Astrocyte (in vitro differentiated cells and primary cell): ENCODE data around the gene DUSP23. TPM values are rescaled to one million over a fixed set of nuclear protein-coding genes. Genes with fewer than 3 reads are reported as not detected.

Experiments
- DNase-seq: peaks from one replicate; pipeline ENCODE4 v3.0.0-alpha.2; 2010; ENCODE audit warnings: low read depth
- FAIRE-seq: peaks from 2 replicates; lab custom pipeline; 2011; peaks lifted over from hg19 to GRCh38; lab: Jason Lieb, UNC
- H2AFZ ChIP-seq: 2 replicates; pipeline ENCODE4 v1.6.0; 2012; ENCODE audit warnings: low read depth, low read length, inconsistent platforms
- H3K27ac ChIP-seq: 2 replicates; pipeline ENCODE4 v1.5.1; 2011; ENCODE audit warnings: low read depth, low read length, inconsistent platforms
- H3K27me3 ChIP-seq: 2 replicates; pipeline ENCODE4 v1.6.0; 2011; ENCODE audit warnings: low read length, inconsistent platforms; ENCODE audit not compliant: insufficient read depth
- H3K36me3 ChIP-seq: 2 replicates; pipeline ENCODE4 v1.5.1; 2011; ENCODE audit warnings: low read length, inconsistent platforms; ENCODE audit not compliant: insufficient read depth
- H3K4me1 ChIP-seq: 2 replicates; pipeline ENCODE4 v1.5.1; 2011; ENCODE audit warnings: low read length, inconsistent platforms; ENCODE audit not compliant: insufficient read depth
- H3K4me2 ChIP-seq: 2 replicates; pipeline ENCODE4 v1.6.0; 2012; ENCODE audit warnings: low read length, inconsistent platforms
- H3K4me3 ChIP-seq: 2 replicates; pipeline ENCODE4 v1.5.1; 2011; ENCODE audit warnings: low read depth, mild to moderate bottlenecking, low read length, inconsistent platforms; ENCODE audit not compliant: insufficient read depth
- H3K79me2 ChIP-seq: 2 replicates; pipeline ENCODE4 v1.6.0; 2012; ENCODE audit warnings: mild to moderate bottlenecking, low read length, inconsistent platforms; ENCODE audit not compliant: insufficient read depth
- H3K9ac ChIP-seq: 2 replicates; pipeline ENCODE4 v1.6.0; 2012; ENCODE audit warnings: mild to moderate bottlenecking, low read length, inconsistent platforms
- H3K9me3 ChIP-seq: 2 replicates; pipeline ENCODE4 v1.5.1; 2012; ENCODE audit warnings: low read depth, mild to moderate bottlenecking, low read length, inconsistent platforms; ENCODE audit not compliant: insufficient read depth
- H4K20me1 ChIP-seq: 2 replicates; pipeline ENCODE4 v1.6.0; 2012; ENCODE audit warnings: low read length, inconsistent platforms; ENCODE audit not compliant: insufficient read depth
- H3K27ac Mint-ChIP-seq: one replicate; pipeline ENCODE4 v1.8.0; 2021; ENCODE audit warnings: mild to moderate bottlenecking, mixed read lengths; ENCODE audit not compliant: unreplicated experiment
- H3K27me3 Mint-ChIP-seq: one replicate; pipeline ENCODE4 v1.8.0; 2021; ENCODE audit warnings: low read depth, mixed read lengths; ENCODE audit not compliant: unreplicated experiment
- H3K36me3 Mint-ChIP-seq: one replicate; pipeline ENCODE4 v1.8.0; 2021; ENCODE audit warnings: low read depth, mixed read lengths; ENCODE audit not compliant: unreplicated experiment
- H3K4me1 Mint-ChIP-seq: one replicate; pipeline ENCODE4 v1.8.0; 2021; ENCODE audit warnings: low read depth, mixed read lengths; ENCODE audit not compliant: unreplicated experiment
- H3K4me3 Mint-ChIP-seq: one replicate; pipeline ENCODE4 v1.8.0; 2021; ENCODE audit warnings: mild to moderate bottlenecking, moderate library complexity, mixed read lengths; ENCODE audit not compliant: unreplicated experiment
- H3K9me3 Mint-ChIP-seq: one replicate; pipeline ENCODE4 v1.8.0; 2021; ENCODE audit warnings: mild to moderate bottlenecking, mixed read lengths; ENCODE audit not compliant: unreplicated experiment
- EZH2 ChIP-seq: IDR thresholded peaks from 2 replicates; pipeline ENCODE4 v1.6.1; 2012; ENCODE audit warnings: mild to moderate bottlenecking, low read length, inconsistent platforms; ENCODE audit not compliant: insufficient read depth
- total RNA-seq: library from RNA; stranded (reverse); gene quantifications from 2 replicates; pipeline ENCODE4 v1.2.1, GENCODE V29; 2021
- TF ChIP-seq, protein P1 (sequence below): IDR thresholded peaks from 2 replicates; pipeline ENCODE4 v1.5.1; 2011; ENCODE audit warnings: low read depth, mild to moderate bottlenecking, inconsistent platforms, low read length, moderate library complexity; ENCODE audit not compliant: insufficient read depth

The DUSP23 gene
- total RNA-seq, 1 donor from 2014 or later: 30.1 TPM

DNA sequence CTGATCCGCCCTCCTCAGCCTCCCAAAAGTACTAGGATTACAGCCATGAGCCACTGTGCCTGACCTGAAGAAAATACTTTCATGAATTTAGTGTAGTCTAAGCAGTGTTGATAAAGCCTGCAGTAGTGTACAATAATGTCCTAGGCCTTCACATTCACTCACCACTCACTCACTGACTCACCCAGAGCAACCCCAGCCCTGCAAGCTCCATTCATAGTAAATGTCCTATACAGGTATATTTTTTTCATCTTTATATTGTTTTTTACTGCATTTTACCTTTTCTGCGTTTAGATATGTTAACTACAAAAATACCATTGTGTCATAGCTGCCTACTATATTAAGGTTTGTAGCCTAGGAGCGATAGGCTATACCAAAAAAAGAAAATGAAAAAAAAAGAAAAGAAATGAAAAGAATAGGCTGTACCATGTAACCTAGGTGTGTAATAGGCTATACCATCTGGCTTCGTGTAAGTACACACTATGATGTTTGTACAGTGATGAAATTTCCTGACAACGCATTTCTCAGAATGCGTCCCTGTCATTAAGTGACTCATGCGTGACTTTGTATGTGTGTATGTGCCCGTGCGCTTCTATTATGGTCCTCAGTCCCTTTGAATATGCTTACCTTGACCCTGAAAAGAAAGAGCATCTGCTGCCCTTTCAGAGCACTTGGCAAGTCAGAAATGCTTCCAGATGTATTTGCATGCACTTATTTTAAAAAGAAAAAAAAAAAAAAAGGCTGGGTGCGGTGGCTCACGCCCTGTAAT lies 36.7 kb downstream of the DUSP23 start:
- H3K4me2 ChIP-seq: no peak overlapping the region
- H3K36me3 ChIP-seq: no peaks in the 10 kb centered on the region
- H3K27me3 Mint-ChIP-seq: peaks cover 32% of the 10 kb centered on the region
- no peak for DNase-seq
- no peaks in the 10 kb centered on the region for H3K4me1 Mint-ChIP-seq
- H3K79me2 ChIP-seq: no peaks in the 10 kb centered on the region
- no peak overlapping the region for H2AFZ ChIP-seq
- H3K4me1 ChIP-seq: no peaks in the 10 kb centered on the region
- no peaks in the 10 kb centered on the region for H3K9me3 ChIP-seq
- no peak overlapping the region for H3K27ac Mint-ChIP-seq
- H3K27me3 ChIP-seq: peaks cover 4% of the 10 kb centered on the region
- H3K4me3 ChIP-seq: no peak overlapping the region
- no peak for FAIRE-seq
- H3K27ac ChIP-seq: no peak overlapping the region
- no peaks in the 10 kb centered on the region for H3K36me3 Mint-ChIP-seq
- H4K20me1 ChIP-seq: no peaks in the 10 kb centered on the region
- no peaks in the 10 kb centered on the region for H3K9me3 Mint-ChIP-seq
- no peak overlapping the region for H3K4me3 Mint-ChIP-seq
- no peak overlapping the region for H3K9ac ChIP-seq
- no peak for TF ChIP-seq EZH2
- TF ChIP-seq, protein P1, sequence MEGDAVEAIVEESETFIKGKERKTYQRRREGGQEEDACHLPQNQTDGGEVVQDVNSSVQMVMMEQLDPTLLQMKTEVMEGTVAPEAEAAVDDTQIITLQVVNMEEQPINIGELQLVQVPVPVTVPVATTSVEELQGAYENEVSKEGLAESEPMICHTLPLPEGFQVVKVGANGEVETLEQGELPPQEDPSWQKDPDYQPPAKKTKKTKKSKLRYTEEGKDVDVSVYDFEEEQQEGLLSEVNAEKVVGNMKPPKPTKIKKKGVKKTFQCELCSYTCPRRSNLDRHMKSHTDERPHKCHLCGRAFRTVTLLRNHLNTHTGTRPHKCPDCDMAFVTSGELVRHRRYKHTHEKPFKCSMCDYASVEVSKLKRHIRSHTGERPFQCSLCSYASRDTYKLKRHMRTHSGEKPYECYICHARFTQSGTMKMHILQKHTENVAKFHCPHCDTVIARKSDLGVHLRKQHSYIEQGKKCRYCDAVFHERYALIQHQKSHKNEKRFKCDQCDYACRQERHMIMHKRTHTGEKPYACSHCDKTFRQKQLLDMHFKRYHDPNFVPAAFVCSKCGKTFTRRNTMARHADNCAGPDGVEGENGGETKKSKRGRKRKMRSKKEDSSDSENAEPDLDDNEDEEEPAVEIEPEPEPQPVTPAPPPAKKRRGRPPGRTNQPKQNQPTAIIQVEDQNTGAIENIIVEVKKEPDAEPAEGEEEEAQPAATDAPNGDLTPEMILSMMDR: no peak

GRCh38 chr1:159821171-159821867 lies 40.6 kb downstream of the DUSP23 start:
- peaks cover 9% of the 10 kb centered on the region for H3K27me3 ChIP-seq
- H3K4me1 Mint-ChIP-seq: peaks cover 18% of the 10 kb centered on the region
- no peaks in the 10 kb centered on the region for H3K9me3 Mint-ChIP-seq
- DNase-seq (no peak), FAIRE-seq (no peak)
- no peaks in the 10 kb centered on the region for H3K9me3 ChIP-seq
- H3K27ac ChIP-seq: no peak overlapping the region
- H3K36me3 Mint-ChIP-seq: no peaks in the 10 kb centered on the region
- H3K9ac ChIP-seq: no peak overlapping the region
- no peaks in the 10 kb centered on the region for H3K79me2 ChIP-seq
- peaks cover 26% of the 10 kb centered on the region for H3K27me3 Mint-ChIP-seq
- no peak overlapping the region for H3K27ac Mint-ChIP-seq
- H3K36me3 ChIP-seq: no peaks in the 10 kb centered on the region
- no peaks in the 10 kb centered on the region for H3K4me1 ChIP-seq
- TF ChIP-seq, protein P1: no peak
- TF ChIP-seq EZH2: no peak
- no peak overlapping the region for H2AFZ ChIP-seq
- no peak overlapping the region for H3K4me3 Mint-ChIP-seq
- no peaks in the 10 kb centered on the region for H4K20me1 ChIP-seq
- no peak overlapping the region for H3K4me2 ChIP-seq
- H3K4me3 ChIP-seq: no peak overlapping the region
